SK-N-MC (cell line): ENCODE measurements around the gene NFKB2.
A peak's percentile ranks its signal among the peaks of the same experiment; 100 is the strongest.

ENCODE experiments used
- DNase-seq: peaks from one replicate; pipeline ENCODE4 v3.0.0-alpha.2; 2011; ENCODE audit warnings: low read depth, low spot score
- H3K27ac ChIP-seq: fragments of 200-600 bp; sonication (generic); 2 replicates; pipeline ENCODE4 v1.5.1; 2016; ENCODE audit warnings: mixed run types
- H3K36me3 ChIP-seq: fragments of 200-600 bp; sonication (generic); 2 replicates; pipeline ENCODE4 v1.6.1; 2017; ENCODE audit warnings: antibody characterized with exemption, low read length, mixed read lengths; ENCODE audit not compliant: insufficient read depth
- H3K4me3 ChIP-seq: fragments of 200-600 bp; sonication (generic); 2 replicates; pipeline ENCODE4 v1.5.1; 2016
- H3K9ac ChIP-seq: fragments of 200-600 bp; sonication (generic); 2 replicates; pipeline ENCODE4 v1.8.0; 2017; ENCODE audit warnings: mixed run types, mixed read lengths; ENCODE audit not compliant: insufficient read length
- H3K9me3 ChIP-seq: fragments of 200-600 bp; sonication (generic); 2 replicates; pipeline ENCODE4 v1.6.1; 2017; ENCODE audit warnings: low read depth, mild to moderate bottlenecking, antibody characterized with exemption, low read length, moderate library complexity, mixed read lengths
- EZH2 ChIP-seq: fragments of 200-600 bp; sonication (generic); IDR thresholded peaks from one replicate; pipeline ENCODE4 v1.6.1; 2017; ENCODE audit warnings: antibody characterized with exemption
- FOXP2 ChIP-seq: optimal IDR thresholded peaks from 2 replicates; pipeline ENCODE3; 2011; ENCODE audit warnings: mild to moderate bottlenecking, moderate library complexity; ENCODE audit not compliant: insufficient read depth; ENCODE audit errors: extremely low read length, control extremely low read depth
- POLR2AphosphoS5 ChIP-seq: IDR thresholded peaks from 2 replicates; pipeline ENCODE4 v1.6.1; 2012; ENCODE audit warnings: mild to moderate bottlenecking, low read depth, low read length, borderline replicate concordance

NFKB2 gene

DNA sequence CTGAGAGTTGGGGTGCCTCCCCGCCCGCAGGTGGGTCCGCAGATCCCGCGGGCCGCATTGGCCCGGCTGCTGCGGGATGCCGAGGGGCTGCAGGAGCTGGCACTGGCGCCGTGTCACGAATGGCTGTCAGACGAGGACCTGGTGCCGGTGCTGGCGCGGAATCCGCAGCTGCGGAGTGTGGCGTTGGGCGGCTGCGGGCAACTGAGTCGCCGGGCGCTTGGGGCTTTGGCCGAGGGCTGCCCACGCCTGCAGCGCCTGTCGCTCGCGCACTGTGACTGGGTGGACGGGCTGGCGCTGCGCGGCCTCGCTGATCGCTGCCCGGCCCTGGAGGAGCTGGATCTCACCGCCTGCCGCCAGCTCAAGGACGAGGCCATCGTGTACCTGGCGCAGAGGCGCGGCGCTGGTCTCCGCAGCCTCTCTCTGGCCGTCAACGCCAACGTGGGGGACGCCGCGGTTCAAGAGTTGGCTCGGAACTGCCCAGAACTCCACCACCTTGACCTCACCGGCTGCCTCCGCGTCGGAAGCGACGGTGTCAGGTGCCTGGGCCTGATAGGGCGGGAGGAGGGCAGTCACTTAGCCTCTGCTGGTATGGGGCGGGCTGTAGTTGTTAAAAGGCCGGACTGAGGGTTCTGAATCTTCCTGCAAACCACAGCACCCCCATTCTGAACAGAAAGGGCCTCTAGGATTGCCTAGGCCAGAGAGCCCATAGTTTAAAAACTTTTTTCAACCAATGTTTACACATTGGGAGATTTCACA, 26.4 kb downstream of the NFKB2 start:
- no peak for TF ChIP-seq POLR2AphosphoS5
- Histone ChIP-seq H3K4me3 (peak overlapping the region; percentile 90), H3K9ac (peak overlapping the region; percentile 27), H3K36me3 (no peaks in the 10 kb centered on the region), H3K9me3 (no peaks in the 10 kb centered on the region), H3K27ac (no peak overlapping the region)
- DNase-seq: no peak

DNA sequence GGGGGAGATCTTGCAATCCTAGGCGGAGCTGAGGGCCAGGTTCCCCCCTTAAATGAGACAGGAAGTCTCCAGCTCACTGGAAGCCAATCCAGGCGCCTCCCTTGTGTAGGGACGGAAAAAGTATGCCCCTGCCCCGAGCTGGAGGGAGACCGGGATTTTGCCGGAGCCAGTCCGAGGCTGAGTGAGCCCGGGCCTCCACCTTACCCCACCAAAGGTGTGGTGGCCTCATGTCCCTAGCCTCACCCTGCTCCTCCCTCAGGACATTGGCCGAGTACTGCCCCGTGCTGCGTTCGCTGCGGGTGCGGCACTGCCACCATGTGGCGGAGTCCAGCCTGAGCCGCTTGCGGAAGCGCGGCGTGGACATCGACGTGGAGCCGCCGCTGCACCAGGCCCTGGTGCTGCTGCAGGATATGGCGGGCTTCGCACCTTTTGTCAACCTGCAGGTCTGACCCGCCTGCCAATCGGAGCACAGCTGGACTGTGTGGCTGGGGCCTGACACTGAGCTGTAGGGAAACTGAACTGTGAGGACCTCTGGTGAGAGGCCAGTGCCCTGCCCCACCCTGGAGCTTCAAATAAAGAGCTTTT, 27.1 kb downstream of the NFKB2 start:
- H3K36me3 ChIP-seq: no peaks in the 10 kb centered on the region
- H3K27ac ChIP-seq: no peak overlapping the region
- H3K4me3 ChIP-seq: no peak overlapping the region
- no peak overlapping the region for H3K9ac ChIP-seq
- TF ChIP-seq POLR2AphosphoS5 (no peak; the same call in 1 of the 2 replicates), EZH2 (no peak), FOXP2 (no peak)
- DNase-seq: no peak
- H3K9me3 ChIP-seq: no peaks in the 10 kb centered on the region

DNA sequence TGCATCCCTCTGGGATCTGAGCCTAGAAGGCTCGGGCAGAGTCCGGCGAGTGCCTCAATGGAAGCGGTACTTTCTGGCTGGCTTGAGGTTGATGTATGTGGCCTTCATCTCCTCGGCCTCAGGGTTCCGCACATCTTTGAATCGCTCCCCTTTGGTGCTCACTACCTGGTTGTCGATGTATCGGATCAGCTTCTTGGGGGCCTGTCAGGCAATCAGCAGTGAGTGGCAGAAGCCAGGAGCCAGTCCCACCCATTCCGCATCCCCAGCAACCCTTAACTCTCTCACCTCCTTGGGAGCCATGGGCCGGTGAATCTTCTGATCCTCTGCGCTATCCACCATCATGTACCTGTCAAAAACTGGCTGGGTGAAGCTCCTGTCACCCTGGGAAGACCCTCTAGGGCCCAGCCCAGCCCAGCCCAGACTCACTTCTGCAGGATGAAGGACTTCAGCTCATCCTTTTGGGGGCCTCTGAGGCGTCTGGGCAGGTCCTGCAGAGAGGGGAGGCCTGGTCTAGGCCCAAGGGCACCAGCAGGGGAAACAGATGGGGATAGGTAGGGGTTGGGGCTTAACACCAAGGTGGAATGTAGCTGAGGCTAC, 28.0 kb downstream of the NFKB2 start:
- no peak overlapping the region for H3K9ac ChIP-seq
- no peak for DNase-seq
- TF ChIP-seq EZH2 (no peak), FOXP2 (no peak), POLR2AphosphoS5 (no peak)
- H3K27ac ChIP-seq: no peak overlapping the region
- no peaks in the 10 kb centered on the region for H3K36me3 ChIP-seq
- H3K9me3 ChIP-seq: no peaks in the 10 kb centered on the region
- H3K4me3 ChIP-seq: no peak overlapping the region

DNA sequence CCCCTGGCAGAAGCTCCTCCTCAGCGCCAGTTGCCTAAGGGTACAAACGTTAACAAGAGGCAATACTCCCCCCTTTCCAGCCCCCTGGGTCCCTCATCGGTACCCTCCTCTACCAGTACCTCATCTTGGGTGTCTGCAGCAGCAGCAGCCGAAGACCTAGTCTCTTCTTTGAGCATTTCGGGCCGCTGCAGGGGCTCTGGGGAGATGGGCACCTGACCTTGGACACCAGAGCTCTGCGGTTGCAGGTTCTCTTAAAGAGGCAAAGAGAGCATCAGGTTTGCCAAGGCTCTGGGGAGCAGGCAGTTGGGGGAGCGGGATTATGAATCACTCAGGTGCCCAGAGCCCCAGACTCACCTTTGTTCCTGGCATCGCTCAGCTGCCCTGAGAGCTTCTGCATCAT, 28.6 kb downstream of the NFKB2 start:
- Histone ChIP-seq H3K36me3 (no peaks in the 10 kb centered on the region), H3K9me3 (no peaks in the 10 kb centered on the region), H3K4me3 (no peak overlapping the region), H3K27ac (no peak overlapping the region), H3K9ac (no peak overlapping the region)
- no peak for DNase-seq
- TF ChIP-seq FOXP2: no peak

DNA sequence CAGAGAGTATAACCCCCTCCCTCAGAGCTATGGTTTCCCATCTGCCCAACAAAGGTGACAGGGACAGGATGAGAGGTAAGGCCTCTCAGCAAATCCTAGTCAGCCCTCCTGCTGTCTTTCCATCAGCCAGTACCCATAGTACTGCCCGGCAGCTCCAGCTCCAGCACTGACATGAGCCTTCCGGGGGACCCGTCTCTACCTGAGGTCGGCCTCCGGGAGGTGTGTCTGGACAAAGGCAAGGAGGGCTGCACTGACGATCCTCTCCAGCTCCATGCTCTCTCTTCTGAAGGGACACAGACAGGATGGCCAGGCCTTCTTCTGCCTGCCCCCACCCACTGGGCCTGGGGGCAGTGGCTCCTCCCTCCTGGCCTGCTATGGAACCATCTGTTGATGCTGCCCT, 29.4 kb downstream of the NFKB2 start:
- TF ChIP-seq EZH2 (no peak), FOXP2 (no peak), POLR2AphosphoS5 (no peak)
- DNase-seq: no peak
- H3K36me3 ChIP-seq: no peaks in the 10 kb centered on the region
- no peak overlapping the region for H3K27ac ChIP-seq
- H3K9me3 ChIP-seq: no peaks in the 10 kb centered on the region
- no peak overlapping the region for H3K4me3 ChIP-seq
- no peak overlapping the region for H3K9ac ChIP-seq

DNA sequence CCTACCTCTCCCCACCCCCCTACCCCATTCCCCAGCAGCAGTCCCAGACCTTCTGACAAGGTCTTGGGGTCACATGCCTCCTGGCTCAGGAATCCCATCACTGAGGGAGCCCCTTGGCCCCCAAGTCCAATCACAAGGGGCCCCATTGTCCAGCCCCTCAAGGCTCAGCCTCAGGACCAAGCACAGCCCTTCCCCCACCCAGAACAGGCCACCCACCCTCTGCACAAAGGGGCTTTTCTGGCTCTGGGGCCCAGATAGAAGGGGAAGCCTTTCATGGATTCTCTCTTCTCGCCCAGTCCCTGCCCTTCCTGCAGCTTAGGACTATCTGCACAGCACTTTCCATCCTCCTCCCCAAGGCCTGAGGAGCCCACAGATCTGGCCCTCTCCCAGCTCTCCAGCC, 29.9 kb downstream of the NFKB2 start:
- Histone ChIP-seq H3K9me3 (no peaks in the 10 kb centered on the region), H3K27ac (no peak overlapping the region), H3K9ac (no peak overlapping the region), H3K4me3 (no peak overlapping the region), H3K36me3 (no peaks in the 10 kb centered on the region)
- TF ChIP-seq POLR2AphosphoS5 (no peak), FOXP2 (no peak), EZH2 (no peak)
- DNase-seq: no peak

DNA sequence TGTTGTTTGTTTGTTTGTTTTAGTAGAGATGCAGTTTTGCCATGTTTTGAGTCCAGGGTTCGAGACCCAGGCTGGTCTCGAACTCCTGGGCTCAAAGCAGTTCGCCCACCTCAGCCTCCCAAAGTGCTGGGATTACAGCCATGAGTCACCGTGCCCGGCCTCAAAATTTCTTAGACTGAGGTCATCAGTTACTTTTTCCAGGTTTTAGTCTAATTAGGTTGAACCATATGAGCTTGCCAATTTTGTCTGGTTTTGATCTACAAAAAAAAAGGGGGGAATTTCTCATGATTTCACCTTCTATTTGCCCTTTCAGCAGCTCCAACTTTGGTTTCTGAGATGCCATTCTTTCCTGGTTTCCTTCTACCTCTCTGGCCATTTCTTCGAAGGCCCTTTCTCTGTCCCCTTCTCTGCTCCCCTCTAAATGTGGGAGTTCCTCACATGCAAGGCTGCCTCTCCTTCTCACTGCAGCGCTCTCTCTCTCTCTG, 31.3 kb downstream of the NFKB2 start:
- no peak overlapping the region for H3K4me3 ChIP-seq
- H3K9ac ChIP-seq: no peak overlapping the region
- H3K36me3 ChIP-seq: no peaks in the 10 kb centered on the region
- DNase-seq: no peak
- TF ChIP-seq EZH2 (no peak), FOXP2 (no peak), POLR2AphosphoS5 (no peak)
- no peaks in the 10 kb centered on the region for H3K9me3 ChIP-seq
- no peak overlapping the region for H3K27ac ChIP-seq

DNA sequence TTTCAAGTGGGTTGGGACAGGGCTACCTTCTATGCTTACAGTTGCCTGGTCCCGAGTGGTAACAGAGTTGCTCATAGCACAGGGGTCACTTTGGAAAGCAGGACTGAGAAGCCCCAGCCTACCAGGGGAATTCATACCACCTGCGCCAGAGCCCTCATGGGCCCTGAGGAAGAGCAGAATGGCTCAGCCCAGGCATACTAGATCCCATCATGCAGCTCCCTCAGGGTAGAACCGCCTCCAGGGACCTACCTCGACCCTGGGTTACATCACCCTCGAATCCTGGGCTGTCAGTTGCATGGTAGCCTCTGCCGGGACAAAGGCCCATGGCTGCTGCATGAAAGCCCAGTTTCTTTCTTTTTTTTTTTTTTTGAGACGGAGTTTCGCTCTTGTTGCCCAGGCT, 34.0 kb downstream of the NFKB2 start:
- no peak for DNase-seq
- H3K36me3 ChIP-seq: no peaks in the 10 kb centered on the region
- no peak overlapping the region for H3K9ac ChIP-seq
- no peak overlapping the region for H3K27ac ChIP-seq
- H3K4me3 ChIP-seq: no peak overlapping the region
- no peaks in the 10 kb centered on the region for H3K9me3 ChIP-seq
- TF ChIP-seq POLR2AphosphoS5 (no peak), FOXP2 (no peak), EZH2 (no peak)
